Trophoblast cell (in vitro differentiated cells and primary cell): ENCODE measurements around the gene CCL24.
A peak's percentile ranks its signal among the peaks of the same experiment; 100 is the strongest.
"Not testable (repeated sequence)": the region's sequence is repeated elsewhere in the genome, so short reads cannot be mapped to it uniquely, and the experiment has no call there.

ENCODE experiments used
- DNase-seq, 2 donors: peaks; one replicate each; pipeline ENCODE4 v3.0.0-alpha.2; 2016
- H2AFZ ChIP-seq: 2 replicates; pipeline ENCODE4 v1.6.1; 2013; ENCODE audit warnings: low read length, moderate library complexity, mild to moderate bottlenecking; ENCODE audit not compliant: insufficient read depth, poor library complexity
- H2AK5ac ChIP-seq: 2 replicates; pipeline ENCODE4 v1.6.1; 2013; ENCODE audit warnings: mild to moderate bottlenecking, low read length
- H2BK120ac ChIP-seq: 2 replicates; pipeline ENCODE4 v1.6.1; 2013; ENCODE audit warnings: low read length, mild to moderate bottlenecking, moderate library complexity; ENCODE audit not compliant: insufficient read depth, poor library complexity
- H2BK12ac ChIP-seq: 2 replicates; pipeline ENCODE4 v1.6.1; 2013; ENCODE audit warnings: mild to moderate bottlenecking, low read length, moderate library complexity
- H2BK5ac ChIP-seq: 2 replicates; pipeline ENCODE4 v1.6.1; 2013; ENCODE audit warnings: low read length, low read depth, moderate library complexity, mild to moderate bottlenecking; ENCODE audit not compliant: poor library complexity
- H3K14ac ChIP-seq: 2 replicates; pipeline ENCODE4 v1.6.1; 2013; ENCODE audit warnings: mild to moderate bottlenecking, low read length
- H3K18ac ChIP-seq: 2 replicates; pipeline ENCODE4 v1.6.1; 2013; ENCODE audit warnings: mild to moderate bottlenecking, low read length
- H3K23ac ChIP-seq: 2 replicates; pipeline ENCODE4 v1.6.1; 2013; ENCODE audit warnings: low read length
- H3K27ac ChIP-seq: 2 replicates; pipeline ENCODE4 v1.5.1; 2013; ENCODE audit warnings: low read depth, mild to moderate bottlenecking, inconsistent platforms, low read length, moderate library complexity
- H3K27me3 ChIP-seq: 2 replicates; pipeline ENCODE4 v1.6.1; 2013; ENCODE audit warnings: inconsistent platforms, mild to moderate bottlenecking, low read length, moderate library complexity; ENCODE audit not compliant: insufficient read depth
- H3K36me3 ChIP-seq, 2 experiments: 1 replicate in 1 of 2; 2 replicates in 1 of 2; pipeline ENCODE4 v1.6.1; 2013; ENCODE audit warnings: low read length in 2 of 2, mild to moderate bottlenecking in 2 of 2, moderate library complexity in 1 of 2; ENCODE audit not compliant: insufficient read depth in 2 of 2, control insufficient read depth in 1 of 2
- H3K4ac ChIP-seq: 2 replicates; pipeline ENCODE4 v1.6.1; 2013; ENCODE audit warnings: low read depth, mild to moderate bottlenecking, low read length, moderate library complexity
- H3K4me1 ChIP-seq, 2 experiments: 1 replicate in 1 of 2; 2 replicates in 1 of 2; pipeline ENCODE4 v1.6.1; 2013; ENCODE audit warnings: low read length in 2 of 2, mild to moderate bottlenecking in 2 of 2, moderate library complexity in 1 of 2; ENCODE audit not compliant: insufficient read depth in 2 of 2, control insufficient read depth in 1 of 2
- H3K4me2 ChIP-seq: 2 replicates; pipeline ENCODE4 v1.6.1; 2013; ENCODE audit warnings: inconsistent platforms, mild to moderate bottlenecking, low read length, moderate library complexity
- H3K4me3 ChIP-seq: 2 replicates; pipeline ENCODE4 v1.5.1; 2013; ENCODE audit warnings: mild to moderate bottlenecking, low read depth, low read length, inconsistent platforms
- H3K79me1 ChIP-seq: one replicate; pipeline ENCODE4 v1.6.1; 2013; ENCODE audit warnings: low read length
- H3K79me2 ChIP-seq: 2 replicates; pipeline ENCODE4 v1.6.1; 2013; ENCODE audit warnings: low read length, mild to moderate bottlenecking; ENCODE audit not compliant: control insufficient read depth, insufficient read depth, poor library complexity
- H3K9ac ChIP-seq: 2 replicates; pipeline ENCODE4 v1.6.1; 2013; ENCODE audit warnings: mild to moderate bottlenecking, low read length
- H3K9me3 ChIP-seq: 2 replicates; pipeline ENCODE4 v1.6.1; 2013; ENCODE audit warnings: low read depth, mild to moderate bottlenecking, control low read depth, inconsistent platforms, low read length; ENCODE audit not compliant: insufficient read depth
- H4K12ac ChIP-seq: 2 replicates; pipeline ENCODE4 v1.6.1; 2013; ENCODE audit warnings: low read depth, mild to moderate bottlenecking, low read length, moderate library complexity
- H4K8ac ChIP-seq: 2 replicates; pipeline ENCODE4 v1.6.1; 2013; ENCODE audit warnings: low read depth, mild to moderate bottlenecking, low read length, moderate library complexity
- H4K91ac ChIP-seq: one replicate; pipeline ENCODE4 v1.6.1; 2013; ENCODE audit warnings: low read depth, mild to moderate bottlenecking, low read length, moderate library complexity
- WGBS: extraction: QIAGEN DNeasy Blood & Tissue Kit; methylation state at CpG from one replicate; pipeline ENCODE4 v1.1.7; 2013; ENCODE audit warnings: missing lambda C conversion rate; ENCODE audit not compliant: insufficient read length, insufficient coverage; ENCODE audit errors: extremely low coverage; 5-methylcytosine and 5-hydroxymethylcytosine counted together

CCL24 gene

DNA sequence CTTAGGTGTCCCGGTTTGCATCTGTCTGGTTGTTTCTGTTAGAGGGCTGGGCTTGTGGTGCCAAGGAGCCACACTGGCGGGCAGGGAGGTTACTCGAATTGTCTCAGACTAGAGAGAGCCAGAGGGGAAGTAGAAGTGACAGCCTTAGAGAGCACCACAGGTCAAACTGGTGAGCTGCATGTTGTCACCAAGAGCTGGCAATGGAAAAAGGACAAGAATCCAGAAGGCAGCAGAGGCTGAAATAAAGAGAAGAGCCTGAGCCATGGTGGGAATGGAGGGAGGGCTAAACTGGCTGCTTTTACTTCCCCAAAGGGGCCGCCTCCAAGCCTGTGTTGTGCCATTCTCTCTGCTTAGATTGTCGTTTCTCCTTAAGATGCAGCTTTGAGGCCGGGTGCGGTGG is 34.1 kb upstream of the CCL24 start:
- H4K12ac ChIP-seq: no peak overlapping the region
- no peak overlapping the region for H3K23ac ChIP-seq
- H3K9me3 ChIP-seq: peaks cover 1% of the 10 kb centered on the region
- no CpG with 5 or more reads among the region's 7 CpGs for WGBS
- H4K91ac ChIP-seq: no peak overlapping the region
- H3K18ac ChIP-seq: no peak overlapping the region
- H4K8ac ChIP-seq: no peak overlapping the region
- H2BK12ac ChIP-seq: no peak overlapping the region
- H2BK5ac ChIP-seq: no peak overlapping the region
- no peak overlapping the region for H2AK5ac ChIP-seq
- no peak overlapping the region for H3K4me3 ChIP-seq
- H3K14ac ChIP-seq: no peak overlapping the region
- H3K4ac ChIP-seq: no peak overlapping the region
- no peak overlapping the region for H2AFZ ChIP-seq
- no peak overlapping the region for H3K27ac ChIP-seq
- no peaks in the 10 kb centered on the region for H3K79me2 ChIP-seq
- H3K9ac ChIP-seq: no peak overlapping the region
- H3K36me3 ChIP-seq: no peaks in the 10 kb centered on the region
- no peaks in the 10 kb centered on the region for H3K27me3 ChIP-seq
- no peak for DNase-seq
- H3K4me1 ChIP-seq: peaks cover under 1 to 2% of the 10 kb centered on the region in 2 experiments
- no peak overlapping the region for H2BK120ac ChIP-seq
- H3K4me2 ChIP-seq: no peak overlapping the region
- no peaks in the 10 kb centered on the region for H3K79me1 ChIP-seq

DNA sequence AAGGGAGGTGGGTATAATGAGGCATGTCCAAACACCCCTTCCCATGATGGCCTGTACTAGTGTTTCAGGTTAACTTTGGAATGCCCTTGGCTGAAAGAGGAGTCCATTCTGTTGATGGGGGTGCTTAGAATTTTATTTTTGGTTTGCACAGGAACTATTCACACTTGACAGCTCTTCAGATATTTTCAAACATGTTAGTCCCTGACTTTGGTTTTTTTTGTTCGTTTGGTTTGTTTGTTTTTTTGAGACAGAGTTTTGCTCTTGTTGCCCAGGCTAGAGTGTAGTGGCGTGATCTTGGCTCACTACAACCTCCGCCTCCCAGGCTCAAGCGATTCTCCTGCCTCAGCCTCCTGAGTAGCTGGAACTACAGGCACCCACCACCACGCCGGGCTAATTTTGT is 31.5 kb upstream of the CCL24 start:
- H3K4me1 ChIP-seq, H3K23ac ChIP-seq, H3K14ac ChIP-seq, H3K9me3 ChIP-seq, H4K8ac ChIP-seq, H3K4me2 ChIP-seq, DNase-seq, H2BK5ac ChIP-seq, H3K4ac ChIP-seq, H3K18ac ChIP-seq, H4K91ac ChIP-seq, H2AK5ac ChIP-seq, H3K4me3 ChIP-seq, H3K79me2 ChIP-seq, H2AFZ ChIP-seq, H3K9ac ChIP-seq, H3K27ac ChIP-seq, H3K27me3 ChIP-seq, H3K36me3 ChIP-seq, H2BK120ac ChIP-seq, H4K12ac ChIP-seq, H3K79me1 ChIP-seq, H2BK12ac ChIP-seq: not testable (repeated sequence)
- WGBS: no CpG with 5 or more reads among the region's 6 CpGs

DNA sequence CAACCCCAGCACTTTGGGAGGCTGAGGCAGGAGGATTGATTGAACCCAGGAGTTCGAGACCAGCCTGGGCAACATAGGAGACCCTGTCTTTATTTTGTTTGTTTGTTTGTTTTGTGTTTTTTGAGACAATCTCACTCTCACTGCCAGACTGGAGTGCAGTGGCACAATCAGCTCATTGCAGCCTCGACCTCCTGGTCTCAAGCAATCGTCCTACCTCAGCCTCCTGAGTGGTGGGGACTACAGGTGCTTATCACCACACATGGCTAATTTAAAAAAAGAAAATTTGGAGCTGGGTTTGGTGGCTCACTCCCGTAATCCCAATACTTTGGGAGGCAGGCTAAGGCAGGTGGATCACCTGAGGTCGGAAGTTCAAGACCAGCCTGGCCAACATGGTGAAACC is 30.6 kb upstream of the CCL24 start:
- no peak overlapping the region for H3K27ac ChIP-seq
- no peak overlapping the region for H4K91ac ChIP-seq
- H2BK120ac ChIP-seq: no peak overlapping the region
- no peak overlapping the region for H4K12ac ChIP-seq
- no peak overlapping the region for H3K4ac ChIP-seq
- no peaks in the 10 kb centered on the region for H3K36me3 ChIP-seq
- no peak overlapping the region for H2AFZ ChIP-seq
- H3K14ac ChIP-seq: no peak overlapping the region
- no peak overlapping the region for H4K8ac ChIP-seq
- no peak for DNase-seq
- no peak overlapping the region for H3K18ac ChIP-seq
- no peaks in the 10 kb centered on the region for H3K79me1 ChIP-seq
- H3K9me3 ChIP-seq: peaks cover 1% of the 10 kb centered on the region
- H3K4me3 ChIP-seq: no peak overlapping the region
- H2BK5ac ChIP-seq: no peak overlapping the region
- no peak overlapping the region for H3K23ac ChIP-seq
- H3K9ac ChIP-seq: no peak overlapping the region
- peaks cover 4 to 5% of the 10 kb centered on the region in 2 experiments for H3K4me1 ChIP-seq
- H3K79me2 ChIP-seq: no peaks in the 10 kb centered on the region
- no peak overlapping the region for H2AK5ac ChIP-seq
- no peaks in the 10 kb centered on the region for H3K27me3 ChIP-seq
- H3K4me2 ChIP-seq: no peak overlapping the region
- H2BK12ac ChIP-seq: no peak overlapping the region
- WGBS: no CpG with 5 or more reads among the region's 5 CpGs

DNA sequence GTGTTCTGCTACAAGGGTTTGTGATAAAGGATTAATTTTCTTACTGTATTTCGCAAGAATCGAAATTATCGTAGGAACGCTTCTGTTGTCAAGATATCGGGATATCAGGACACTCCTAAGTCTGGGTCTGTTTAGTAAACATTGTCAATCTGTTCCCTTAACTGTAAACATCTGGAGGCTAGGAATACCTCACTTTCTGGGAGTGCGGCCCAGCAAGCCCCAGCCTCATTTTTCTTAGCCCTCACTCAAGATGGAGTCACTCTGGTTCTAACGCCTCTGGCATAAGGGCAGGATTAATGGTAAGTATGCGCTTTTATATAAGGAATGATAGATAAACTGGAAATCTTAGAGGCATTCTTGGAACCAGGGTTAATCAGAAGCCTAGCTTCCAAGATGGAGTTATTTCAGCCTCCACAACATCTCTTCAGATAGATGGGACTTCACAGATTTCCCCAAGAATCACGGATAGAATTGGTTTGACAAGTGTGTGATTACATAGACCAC is 30.1 kb upstream of the CCL24 start:
- Histone ChIP-seq H3K27ac (no peak overlapping the region), H3K4me2 (no peak overlapping the region), H3K14ac (no peak overlapping the region), H3K4me3 (no peak overlapping the region), H2BK5ac (no peak overlapping the region), H2BK120ac (no peak overlapping the region), H2AK5ac (no peak overlapping the region), H3K23ac (no peak overlapping the region), H2BK12ac (no peak overlapping the region), H3K9ac (no peak overlapping the region), H3K4ac (no peak overlapping the region), H4K91ac (no peak overlapping the region), H3K79me1 (no peaks in the 10 kb centered on the region), H4K8ac (no peak overlapping the region), H3K4me1 (peaks cover 4 to 5% of the 10 kb centered on the region in 2 experiments), H2AFZ (no peak overlapping the region), H3K27me3 (no peaks in the 10 kb centered on the region), H3K36me3 (no peaks in the 10 kb centered on the region), H3K9me3 (peaks cover 1% of the 10 kb centered on the region), H3K18ac (no peak overlapping the region), H3K79me2 (no peaks in the 10 kb centered on the region), H4K12ac (no peak overlapping the region)
- no CpG with 5 or more reads among the region's 9 CpGs for WGBS
- DNase-seq: peak in 1 of 2 donors; percentile 19
